Naive thymus-derived CD4-positive, alpha-beta T cell (primary cell): ENCODE data around the gene HSP90AA1. TPM values are rescaled to one million over a fixed set of nuclear protein-coding genes. Genes with fewer than 3 reads are reported as not detected.
A peak's percentile ranks its signal among the peaks of the same experiment; 100 is the strongest.
"Not testable (repeated sequence)": the region's sequence is repeated elsewhere in the genome, so short reads cannot be mapped to it uniquely, and the experiment has no call there.

Experiments used
- ATAC-seq: fragments of 150-1000 bp; cut with Tn5 transposase; 2 replicates; pipeline ENCODE4 v1.10.0; 2021; ENCODE audit warnings: mild to moderate bottlenecking, moderate library complexity
- CTCF ChIA-PET: fragments of 350-600 bp; sonication (Branson Sonifier 250); formaldehyde crosslinking; loops from one replicate; lab custom pipeline; 2021; ENCODE audit warnings: antibody characterized with exemption; lab: Charles Lee
- POLR2A ChIA-PET: fragments of 350-600 bp; sonication (Branson Sonifier 250); formaldehyde crosslinking; loops from one replicate; lab custom pipeline; 2021; ENCODE audit warnings: antibody characterized with exemption, inconsistent platforms; lab: Charles Lee
- DNase-seq, 9 donors: peaks; one replicate each; pipeline versions ENCODE4 v3.0.0 to v3.0.0-alpha.2; 2020 to 2022; ENCODE audit warnings: mixed read lengths in 1 of 9
- H3K27ac ChIP-seq: one replicate; pipeline ENCODE4 v1.7.0; 2013; ENCODE audit warnings: mild to moderate bottlenecking, low read depth, low read length, moderate library complexity
- H3K27me3 ChIP-seq, 2 donors: one replicate each; pipeline ENCODE4 v1.7.0; 2013; ENCODE audit warnings: low read length in 2 of 2, mild to moderate bottlenecking in 2 of 2, moderate library complexity in 2 of 2; ENCODE audit not compliant: control insufficient read depth in 2 of 2, insufficient read depth in 2 of 2
- H3K36me3 ChIP-seq, 3 experiments: 1 replicate in 2 of 3; 2 replicates in 1 of 3; pipeline ENCODE4 v1.7.0; 2013; ENCODE audit warnings: low read length in 3 of 3, mild to moderate bottlenecking in 3 of 3, moderate library complexity in 1 of 3; ENCODE audit not compliant: insufficient read depth in 3 of 3, control insufficient read depth in 2 of 3
- H3K4me1 ChIP-seq, 2 donors: one replicate each; pipeline ENCODE4 v1.7.0; 2013; ENCODE audit warnings: low read length in 2 of 2, mild to moderate bottlenecking in 2 of 2, moderate library complexity in 1 of 2; ENCODE audit not compliant: control insufficient read depth in 2 of 2, insufficient read depth in 2 of 2
- H3K4me3 ChIP-seq: 2 replicates; pipeline ENCODE4 v1.7.0; 2013; ENCODE audit warnings: mild to moderate bottlenecking, low read length
- H3K9me3 ChIP-seq, 3 experiments: 1 replicate in 2 of 3; 2 replicates in 1 of 3; pipeline ENCODE4 v1.7.0; 2013; ENCODE audit warnings: low read length in 3 of 3; ENCODE audit not compliant: control insufficient read depth in 2 of 3
- H3K27ac Mint-ChIP-seq, 9 donors: one replicate each; pipeline ENCODE4 v1.8.0; 2020 to 2022; ENCODE audit warnings: mixed read lengths in 9 of 9, mild to moderate bottlenecking in 8 of 9, moderate library complexity in 5 of 9, inconsistent platforms in 2 of 9
- H3K27me3 Mint-ChIP-seq, 5 donors: one replicate each; pipeline ENCODE4 v1.8.0; 2021 to 2022; ENCODE audit warnings: mixed read lengths in 5 of 5, mild to moderate bottlenecking in 1 of 5
- H3K36me3 Mint-ChIP-seq, 5 donors: one replicate each; pipeline ENCODE4 v1.8.0; 2020 to 2022; ENCODE audit warnings: mixed read lengths in 5 of 5, mild to moderate bottlenecking in 3 of 5, inconsistent platforms in 1 of 5
- H3K4me1 Mint-ChIP-seq, 7 donors: one replicate each; pipeline ENCODE4 v1.8.0; 2020 to 2022; ENCODE audit warnings: mixed read lengths in 7 of 7, mild to moderate bottlenecking in 3 of 7, inconsistent platforms in 1 of 7
- H3K4me3 Mint-ChIP-seq, 10 donors: one replicate each; pipeline ENCODE4 v1.8.0; 2020 to 2022; ENCODE audit warnings: mild to moderate bottlenecking in 10 of 10, mixed read lengths in 10 of 10, moderate library complexity in 6 of 10, inconsistent platforms in 2 of 10
- H3K9me3 Mint-ChIP-seq, 11 donors: one replicate each; pipeline ENCODE4 v1.8.0; 2020 to 2022; ENCODE audit warnings: mixed read lengths in 11 of 11, mild to moderate bottlenecking in 4 of 11, inconsistent platforms in 1 of 11, moderate library complexity in 1 of 11
- intact Hi-C, 2 donors: fragments of 100-400 bp; cut with micrococcal nuclease; formaldehyde crosslinking; loops; one replicate each; pipeline ENCODE4 v1.15.1; 2023
- polyA plus RNA-seq, 2 donors: library from polyadenylated mRNA; unstranded; fragments of 300-500 nt; fragmentation: Illumina TruSeq; gene quantifications; one replicate each; pipeline ENCODE4 v1.2.3, GENCODE V29; 2021
- total RNA-seq, 6 experiments: library from RNA in 5 of 6; stranded (reverse) in 5 of 6; gene quantifications; 1 replicate in 5 of 6; 2 replicates in 1 of 6; pipeline ENCODE4 v1.2.3 and lab custom pipeline; 2021 to 2026

Gene HSP90AA1
- total and polyA plus RNA-seq, 7 experiments from 2014 or later, result 229 to 591 (median 334) TPM

DNA sequence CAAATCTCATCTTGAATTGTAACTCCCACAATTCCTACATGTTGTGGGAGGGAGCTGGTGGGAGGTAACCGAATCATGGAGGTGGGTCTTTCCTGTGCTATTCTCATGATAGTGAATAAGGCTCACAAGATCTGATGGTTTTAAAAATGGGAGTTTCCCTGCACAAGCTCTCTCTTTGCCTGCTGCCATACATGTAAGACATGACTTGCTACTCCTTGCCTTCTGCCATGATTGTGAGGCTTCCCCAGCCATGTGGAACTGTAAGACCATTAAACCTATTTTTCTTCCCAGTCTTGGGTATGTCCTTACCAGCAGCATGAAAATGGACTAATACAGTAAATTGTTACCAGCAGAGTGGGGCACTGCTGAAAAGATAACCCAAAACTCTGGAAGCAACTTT, 22.5 kb upstream of the HSP90AA1 start:
- POLR2A ChIA-PET, intact Hi-C loops, H3K27ac ChIP-seq, H3K36me3 ChIP-seq, H3K27ac Mint-ChIP-seq, H3K9me3 ChIP-seq, H3K4me3 ChIP-seq, DNase-seq, H3K27me3 ChIP-seq, H3K4me3 Mint-ChIP-seq, H3K4me1 ChIP-seq, ATAC-seq, H3K4me1 Mint-ChIP-seq: not testable (repeated sequence)
- CTCF ChIA-PET, result interaction anchor here (1.3 kb wide), 1 partner anchor 13 kb away, joined by 4 read pairs; no protein-coding TSS in a partner anchor
- Mint-ChIP-seq H3K36me3 (peaks cover 0 to 11% (median 3%) of the 10 kb centered on the region in 5 donors), H3K9me3 (peaks cover 0 to 30% (median 5%) of the 10 kb centered on the region in 11 donors), H3K27me3 (peaks cover 0 to 11% (median 0%) of the 10 kb centered on the region in 5 donors)

DNA sequence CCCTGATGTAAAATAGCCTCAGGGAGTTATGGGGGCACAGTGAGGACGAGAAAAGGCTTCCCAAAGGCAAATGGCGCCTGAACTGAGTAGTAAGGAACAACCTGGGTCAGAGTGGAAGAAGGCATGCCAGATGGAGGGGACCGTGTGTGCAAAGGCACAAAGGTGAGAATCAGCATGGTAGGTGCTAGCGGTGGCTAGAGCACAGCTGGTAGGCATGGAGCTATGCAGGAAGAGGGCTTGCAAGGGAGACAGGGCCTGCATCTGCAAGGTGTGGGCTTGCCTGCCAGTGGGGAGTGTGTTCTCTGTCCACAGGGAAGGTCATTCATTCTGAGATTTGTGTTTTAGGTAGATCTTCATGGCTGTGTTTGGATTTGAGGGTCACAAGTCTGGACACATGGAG, 18.5 kb upstream of the HSP90AA1 start:
- ATAC-seq (no peak), DNase-seq (no peak)
- no peak overlapping the region for H3K4me3 Mint-ChIP-seq
- Histone ChIP-seq H3K36me3 (no peaks in the 10 kb centered on the region), H3K27ac (no peak overlapping the region), H3K27me3 (no peaks in the 10 kb centered on the region), H3K9me3 (no peaks in the 10 kb centered on the region), H3K4me3 (no peak overlapping the region), H3K4me1 (no peaks in the 10 kb centered on the region)
- no peaks in the 10 kb centered on the region for H3K4me1 Mint-ChIP-seq
- intact Hi-C loops, result no loop called here
- CTCF ChIA-PET, result interaction anchor here (1.7 kb wide), 1 partner anchor 9 kb away, joined by 5 read pairs; no protein-coding TSS in a partner anchor
- peaks cover 0 to 11% (median 0%) of the 10 kb centered on the region in 5 donors for H3K27me3 Mint-ChIP-seq
- peaks cover 0 to 6% (median 3%) of the 10 kb centered on the region in 5 donors for H3K36me3 Mint-ChIP-seq
- POLR2A ChIA-PET, result interaction anchor here (0.6 kb wide), 1 partner anchor 37 kb away, joined by 3 read pairs; no protein-coding TSS in a partner anchor
- peaks cover 0 to 14% (median 4%) of the 10 kb centered on the region in 11 donors for H3K9me3 Mint-ChIP-seq
- H3K27ac Mint-ChIP-seq, result no peak overlapping the region

DNA sequence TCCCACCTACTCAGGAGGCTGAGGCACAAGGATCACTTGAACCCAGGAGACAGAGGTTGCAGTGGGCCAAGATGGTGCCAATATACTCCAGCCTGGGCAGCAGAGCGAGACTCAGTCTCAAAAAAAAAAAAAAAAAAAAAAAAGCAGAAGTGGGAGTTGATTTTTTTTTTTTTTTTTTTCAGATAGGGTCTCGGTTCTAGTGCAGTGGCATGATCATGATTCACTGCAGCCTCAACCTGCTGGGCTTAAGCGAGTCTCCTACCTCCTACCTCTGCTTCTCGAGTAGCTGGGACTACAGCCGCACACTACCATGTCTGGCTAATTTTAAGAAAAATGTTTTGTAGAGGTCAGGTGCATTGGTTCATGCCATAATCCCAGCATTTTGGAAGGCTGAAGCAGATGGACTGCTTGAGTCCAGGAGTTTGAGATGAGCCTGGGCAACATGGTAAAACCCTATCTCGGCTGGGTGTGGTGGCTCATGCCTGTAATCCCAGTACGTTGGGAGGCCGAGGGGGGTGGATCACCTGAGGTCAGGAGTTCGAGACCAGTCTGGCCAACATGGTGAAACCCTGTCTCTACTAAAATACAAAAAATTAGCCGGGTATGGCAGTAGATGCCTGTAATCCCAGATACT, 16.3 kb upstream of the HSP90AA1 start:
- ATAC-seq (no peak), DNase-seq (no peak)
- no peak overlapping the region for H3K4me3 ChIP-seq
- H3K4me1 ChIP-seq, result no peaks in the 10 kb centered on the region
- Mint-ChIP-seq H3K4me1 (no peaks in the 10 kb centered on the region), H3K9me3 (no peaks in the 10 kb centered on the region), H3K36me3 (no peaks in the 10 kb centered on the region), H3K27me3 (peaks cover 0 to 11% (median 0%) of the 10 kb centered on the region in 5 donors), H3K4me3 (no peak overlapping the region), H3K27ac (no peak overlapping the region)
- intact Hi-C loops, result no loop called here
- no peak overlapping the region for H3K27ac ChIP-seq
- CTCF ChIA-PET, result no interaction called here
- H3K27me3 ChIP-seq, result no peaks in the 10 kb centered on the region
- H3K36me3 ChIP-seq, result no peaks in the 10 kb centered on the region
- POLR2A ChIA-PET, result no interaction called here
- H3K9me3 ChIP-seq, result no peaks in the 10 kb centered on the region

DNA sequence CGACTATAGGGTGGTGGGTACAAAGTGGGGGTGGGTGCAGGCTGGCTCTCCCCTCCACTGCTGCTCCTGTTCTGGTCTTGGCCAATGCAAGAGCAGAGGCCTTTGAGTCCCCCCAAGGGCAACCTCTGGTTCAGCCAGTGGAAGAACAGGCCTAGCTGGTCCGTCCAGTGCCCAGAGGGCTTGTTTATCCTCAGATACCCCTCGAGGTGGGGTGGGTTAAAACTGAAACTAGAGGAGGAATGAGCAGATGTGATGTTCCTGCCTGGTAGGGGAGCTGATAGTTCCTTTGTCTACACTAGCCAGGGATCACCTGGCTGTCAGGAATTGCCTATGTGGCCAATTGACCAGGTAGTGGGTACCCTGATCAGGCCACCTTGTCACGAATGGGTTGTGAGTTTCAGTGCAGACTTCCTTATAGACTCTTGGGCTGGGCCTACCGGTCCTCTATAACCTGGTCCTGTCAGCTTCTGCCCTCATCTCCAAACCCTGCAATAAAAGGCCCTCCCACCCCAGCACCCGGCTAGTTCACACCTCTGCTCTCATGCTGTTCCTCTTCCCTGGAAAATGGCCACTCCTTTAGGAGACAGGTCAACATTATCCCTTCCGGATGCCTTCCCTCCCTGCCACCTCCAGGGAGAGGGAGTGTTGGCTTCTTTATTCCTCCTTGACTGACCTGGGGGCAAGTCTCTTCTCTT, 10.7 kb upstream of the HSP90AA1 start:
- Histone ChIP-seq H3K27ac (no peak overlapping the region), H3K4me3 (no peak overlapping the region), H3K9me3 (no peaks in the 10 kb centered on the region), H3K4me1 (no peaks in the 10 kb centered on the region), H3K36me3 (no peaks in the 10 kb centered on the region), H3K27me3 (no peaks in the 10 kb centered on the region)
- H3K27me3 Mint-ChIP-seq, result no peaks in the 10 kb centered on the region
- no peak overlapping the region for H3K27ac Mint-ChIP-seq
- intact Hi-C loops, result no loop called here
- POLR2A ChIA-PET, result interaction anchor here (1.0 kb wide), 1 partner anchor 222 kb away, joined by 3 read pairs; the partner anchor contains the start of gene ZNF839
- no peaks in the 10 kb centered on the region for H3K9me3 Mint-ChIP-seq
- CTCF ChIA-PET, result interaction anchor here (0.6 to 3.7 kb wide), 8 partner anchors 9 to 327 kb away, joined by 3 to 19 read pairs (median 4); no protein-coding TSS in a partner anchor
- no peak overlapping the region for H3K4me3 Mint-ChIP-seq
- no peaks in the 10 kb centered on the region for H3K36me3 Mint-ChIP-seq
- ATAC-seq (no peak), DNase-seq (no peak)
- H3K4me1 Mint-ChIP-seq, result peaks cover 3 to 12% (median 5%) of the 10 kb centered on the region in 7 donors

DNA sequence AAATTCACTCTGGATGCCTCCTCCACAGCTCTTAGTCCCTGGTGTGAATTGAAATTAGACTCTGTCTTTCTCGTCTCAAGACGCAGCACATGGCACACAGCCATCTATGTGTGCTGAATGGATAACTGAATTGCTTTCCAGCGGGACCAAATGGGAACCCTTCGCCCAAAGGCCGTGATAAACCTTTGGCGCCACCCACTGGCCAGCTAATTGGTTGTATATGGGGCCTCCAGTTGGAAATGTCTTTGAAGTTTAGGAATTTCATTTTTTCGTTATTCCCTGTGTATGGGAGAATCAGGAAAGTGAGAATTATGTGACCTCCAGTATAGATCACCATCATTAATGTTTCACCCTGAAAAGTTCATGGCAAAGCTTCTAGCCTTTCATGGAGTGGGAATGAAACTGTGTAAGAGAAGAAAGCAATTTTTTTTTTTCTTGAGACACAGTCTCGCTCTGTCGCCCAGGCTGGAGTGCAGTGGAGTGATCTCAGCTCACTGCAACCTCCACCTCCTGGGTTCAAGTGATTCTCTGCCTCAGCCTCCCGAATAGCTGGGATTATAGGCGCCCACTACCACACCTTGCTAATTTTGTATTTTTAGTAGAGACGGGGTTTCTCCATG, 9.8 kb upstream of the HSP90AA1 start:
- peak overlapping the region in 4 of 9 donors; percentile 1 to 50 (median 34) for H3K27ac Mint-ChIP-seq

DNA sequence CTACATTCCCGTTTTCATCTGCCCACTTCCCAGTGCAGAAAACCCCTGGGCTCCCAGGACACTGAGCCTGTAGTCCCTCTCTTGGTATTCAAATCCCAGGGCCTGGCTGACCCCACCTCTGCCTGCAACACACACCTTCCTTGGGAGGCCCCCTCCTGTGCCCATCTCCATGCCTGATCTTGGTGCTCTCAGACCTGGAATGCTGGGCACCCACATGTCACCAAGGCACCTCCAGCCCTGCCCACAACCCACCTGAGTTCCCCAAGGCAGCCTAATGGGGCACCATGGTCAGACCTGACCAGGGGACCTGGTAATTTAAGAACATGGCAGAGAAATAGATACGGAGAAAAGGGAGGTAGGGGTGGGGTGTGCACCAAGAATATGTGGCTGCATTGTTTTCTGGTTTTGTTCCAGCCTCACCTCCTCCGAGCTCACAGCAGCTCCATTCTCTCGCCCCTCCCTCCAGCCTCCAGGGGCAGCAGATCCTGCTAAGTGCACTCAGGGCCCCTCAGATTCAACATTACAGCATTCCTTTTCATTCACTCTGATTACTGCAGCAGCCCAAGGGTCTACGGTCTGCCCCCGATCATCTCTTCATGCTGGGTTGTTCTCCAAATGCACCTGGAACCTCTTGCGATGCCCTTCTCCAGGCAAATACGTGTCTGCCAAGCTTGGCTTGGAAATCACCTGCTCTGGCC, 9.2 kb upstream of the HSP90AA1 start:
- no peaks in the 10 kb centered on the region for H3K27me3 ChIP-seq
- no peaks in the 10 kb centered on the region for H3K9me3 Mint-ChIP-seq
- no peaks in the 10 kb centered on the region for H3K9me3 ChIP-seq
- H3K27ac ChIP-seq, result no peak overlapping the region
- ChIA-PET POLR2A (interaction anchor here (0.7 to 1.6 kb wide), 5 partner anchors 29 to 389 kb away, joined by 3 read pairs; no protein-coding TSS in a partner anchor), CTCF (interaction anchor here (0.5 to 3.7 kb wide), 18 partner anchors 8 to 705 kb away, joined by 3 to 19 read pairs (median 4); no protein-coding TSS in a partner anchor)
- intact Hi-C loops, result loop anchor here (1.0 kb wide), 5 partner anchors 8 to 135 kb away; no protein-coding TSS in a partner anchor
- DNase-seq, result no peak
- H3K4me3 ChIP-seq, result no peak overlapping the region
- H3K27me3 Mint-ChIP-seq, result no peaks in the 10 kb centered on the region
- H3K4me1 ChIP-seq, result no peaks in the 10 kb centered on the region
- no peak for ATAC-seq
- no peaks in the 10 kb centered on the region for H3K36me3 Mint-ChIP-seq
- no peaks in the 10 kb centered on the region for H3K36me3 ChIP-seq
- H3K4me3 Mint-ChIP-seq, result no peak overlapping the region
- peak overlapping the region in 3 of 9 donors; percentile 1 to 42 (median 25) for H3K27ac Mint-ChIP-seq
- peaks cover 3 to 12% (median 5%) of the 10 kb centered on the region in 7 donors for H3K4me1 Mint-ChIP-seq

More for the DNA sequence above, 9.8 kb upstream of the HSP90AA1 start:
- DNase-seq, result peak; percentile 35 to 66 (median 46)
- no peak overlapping the region for H3K4me3 ChIP-seq
- H3K27me3 ChIP-seq, result no peaks in the 10 kb centered on the region
- intact Hi-C loops, result loop anchor here (1.0 kb wide), 5 partner anchors 8 to 135 kb away; no protein-coding TSS in a partner anchor
- Mint-ChIP-seq H3K4me1 (peaks cover 3 to 12% (median 5%) of the 10 kb centered on the region in 7 donors), H3K27me3 (no peaks in the 10 kb centered on the region), H3K36me3 (no peaks in the 10 kb centered on the region), H3K9me3 (no peaks in the 10 kb centered on the region), H3K4me3 (no peak overlapping the region)
- H3K4me1 ChIP-seq, result no peaks in the 10 kb centered on the region
- peak; percentile 77 for ATAC-seq
- ChIA-PET CTCF (interaction anchor here (0.6 to 3.7 kb wide), 22 partner anchors 9 to 705 kb away, joined by 3 to 19 read pairs (median 3); no protein-coding TSS in a partner anchor), POLR2A (interaction anchor here (0.7 to 1.6 kb wide), 5 partner anchors 30 to 390 kb away, joined by 3 read pairs; partner anchors contain the start of gene ZNF839)
- H3K9me3 ChIP-seq, result no peaks in the 10 kb centered on the region
- no peaks in the 10 kb centered on the region for H3K36me3 ChIP-seq
- no peak overlapping the region for H3K27ac ChIP-seq
